Measurements from ENCODE around the gene UGCG.
A peak's percentile ranks its signal among the peaks of the same experiment; 100 is the strongest.

Gene UGCG

DNA sequence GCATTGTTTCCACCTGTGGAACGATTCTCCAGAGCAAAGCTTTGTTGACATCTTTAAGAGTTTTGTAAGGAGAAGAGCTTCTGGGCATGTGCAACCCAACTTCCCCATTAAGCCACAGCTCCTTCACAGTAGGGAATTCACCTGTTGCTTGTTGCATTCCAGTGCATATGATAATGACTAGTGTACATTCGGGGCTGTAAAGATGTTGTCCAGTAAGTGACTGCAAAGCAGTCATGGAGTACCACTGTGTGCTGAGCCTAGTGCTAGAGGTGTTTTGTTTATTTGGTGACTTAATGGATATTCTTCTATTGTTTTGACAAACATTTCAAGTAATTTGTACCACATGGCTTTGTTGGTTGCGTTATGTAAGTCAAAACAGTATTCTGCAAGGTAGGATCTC, 12.8 kb downstream of the UGCG start:
- DNase-seq (ENCODE audit: extremely low read depth, insufficient read length) = no peak
- Histone ChIP-seq H3K4me3 (replicated peaks; ENCODE audit: low read depth, low read length) (no peak overlapping the region), H3K27me3 (replicated peaks; ENCODE audit: control insufficient read depth, insufficient read depth, low read length) (no peaks in the 10 kb centered on the region), H3K36me3 (ENCODE audit: control insufficient read depth, insufficient read depth, low read length) (no peaks in the 10 kb centered on the region; the same call in none of the 2 replicates)
- TF ChIP-seq, protein P1, sequence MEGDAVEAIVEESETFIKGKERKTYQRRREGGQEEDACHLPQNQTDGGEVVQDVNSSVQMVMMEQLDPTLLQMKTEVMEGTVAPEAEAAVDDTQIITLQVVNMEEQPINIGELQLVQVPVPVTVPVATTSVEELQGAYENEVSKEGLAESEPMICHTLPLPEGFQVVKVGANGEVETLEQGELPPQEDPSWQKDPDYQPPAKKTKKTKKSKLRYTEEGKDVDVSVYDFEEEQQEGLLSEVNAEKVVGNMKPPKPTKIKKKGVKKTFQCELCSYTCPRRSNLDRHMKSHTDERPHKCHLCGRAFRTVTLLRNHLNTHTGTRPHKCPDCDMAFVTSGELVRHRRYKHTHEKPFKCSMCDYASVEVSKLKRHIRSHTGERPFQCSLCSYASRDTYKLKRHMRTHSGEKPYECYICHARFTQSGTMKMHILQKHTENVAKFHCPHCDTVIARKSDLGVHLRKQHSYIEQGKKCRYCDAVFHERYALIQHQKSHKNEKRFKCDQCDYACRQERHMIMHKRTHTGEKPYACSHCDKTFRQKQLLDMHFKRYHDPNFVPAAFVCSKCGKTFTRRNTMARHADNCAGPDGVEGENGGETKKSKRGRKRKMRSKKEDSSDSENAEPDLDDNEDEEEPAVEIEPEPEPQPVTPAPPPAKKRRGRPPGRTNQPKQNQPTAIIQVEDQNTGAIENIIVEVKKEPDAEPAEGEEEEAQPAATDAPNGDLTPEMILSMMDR (IDR thresholded peaks at IDR 0.05; ENCODE audit: insufficient read depth, low read length, poor library complexity, severe bottlenecking) = no peak

DNA sequence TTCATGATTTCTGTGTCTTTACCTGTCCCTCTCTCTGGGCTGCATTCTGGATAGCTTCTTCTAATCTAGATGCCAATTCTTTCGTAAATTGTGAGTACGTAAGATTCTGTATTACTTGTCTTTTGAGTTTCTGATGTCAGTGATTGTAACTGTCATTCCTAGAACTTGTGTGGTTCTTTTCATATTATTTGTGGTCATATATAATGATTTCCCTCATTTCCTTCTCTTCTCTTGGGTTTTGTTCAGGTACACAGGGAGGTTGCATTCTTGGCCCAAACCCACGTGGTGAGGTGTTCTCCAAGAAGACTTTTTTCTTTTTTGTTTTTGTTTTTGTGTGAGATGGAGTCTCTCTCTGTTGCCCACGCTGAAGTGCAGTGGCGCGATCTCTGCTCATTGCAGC, 13.8 kb downstream of the UGCG start:
- Histone ChIP-seq H3K4me3 (replicated peaks; ENCODE audit: low read depth, low read length) (no peak overlapping the region; the same call in 1 of the 2 replicates), H3K36me3 (ENCODE audit: control insufficient read depth, insufficient read depth, low read length) (no peaks in the 10 kb centered on the region; the same call in none of the 2 replicates), H3K27me3 (replicated peaks; ENCODE audit: control insufficient read depth, insufficient read depth, low read length) (no peaks in the 10 kb centered on the region)
- TF ChIP-seq, protein P1 (IDR thresholded peaks at IDR 0.05; ENCODE audit: insufficient read depth, low read length, poor library complexity, severe bottlenecking) = no peak
- DNase-seq (ENCODE audit: extremely low read depth, insufficient read length) = no peak

DNA sequence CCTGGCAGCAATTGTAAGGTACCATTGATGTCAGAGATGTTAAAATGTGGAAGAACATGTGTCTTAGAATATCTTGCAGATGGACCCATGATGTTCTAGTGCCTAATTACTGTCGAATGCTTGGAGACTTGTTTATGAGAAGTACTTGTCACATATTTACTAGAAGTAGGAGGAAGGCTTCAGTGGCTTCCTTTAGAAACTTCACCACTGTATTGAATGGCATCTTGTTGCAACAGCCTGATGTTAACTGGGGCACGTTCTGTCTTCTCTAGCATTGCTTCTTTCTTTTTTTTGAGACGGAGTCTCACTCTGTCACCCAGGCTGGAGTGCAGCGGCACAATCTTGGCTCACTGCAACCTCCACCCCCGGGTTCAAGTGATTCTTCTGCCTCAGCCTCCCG, 16.5 kb downstream of the UGCG start:
- DNase-seq (ENCODE audit: extremely low read depth, insufficient read length) = no peak
- TF ChIP-seq, protein P1 (IDR thresholded peaks at IDR 0.05; ENCODE audit: insufficient read depth, low read length, poor library complexity, severe bottlenecking) = no peak
- no peak overlapping the region for H3K4me3 ChIP-seq (replicated peaks; ENCODE audit: low read depth, low read length)
- H3K36me3 ChIP-seq (ENCODE audit: control insufficient read depth, insufficient read depth, low read length) = peaks cover 2% of the 10 kb centered on the region; the same call in 1 of the 2 replicates
- no peaks in the 10 kb centered on the region for H3K27me3 ChIP-seq (replicated peaks; ENCODE audit: control insufficient read depth, insufficient read depth, low read length)

DNA sequence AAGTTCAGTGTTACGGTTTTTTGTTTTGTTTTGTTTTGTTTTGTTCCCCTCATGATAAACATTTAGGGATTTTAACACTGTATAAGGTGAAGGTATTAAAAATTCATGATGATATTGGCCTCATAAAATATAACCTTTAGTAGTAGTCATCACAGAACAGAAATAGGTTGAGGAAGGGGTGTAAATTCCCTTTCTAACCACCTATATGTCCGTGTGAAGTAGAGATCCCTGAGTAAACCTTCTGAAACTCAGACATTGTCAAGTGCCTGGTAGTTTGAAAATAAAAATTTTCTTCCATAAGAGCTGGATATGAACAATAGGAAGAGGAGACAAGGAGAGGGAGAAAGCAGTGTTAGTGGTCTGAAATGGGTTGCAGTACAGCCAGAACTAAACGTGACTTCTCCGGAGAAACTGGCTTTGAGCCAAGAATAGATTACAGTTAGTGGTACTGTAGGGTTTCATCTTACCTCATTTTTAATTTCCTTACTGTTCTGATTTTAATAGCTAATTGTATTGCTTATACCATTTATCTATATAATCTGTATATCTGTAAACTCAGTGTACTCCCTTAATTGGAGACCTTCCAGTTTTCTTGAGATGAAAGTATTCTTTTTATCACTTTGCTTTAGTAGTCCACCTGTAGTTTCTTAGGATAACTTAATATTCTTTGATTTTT, 18.3 kb downstream of the UGCG start:
- TF ChIP-seq, protein P1 (IDR thresholded peaks at IDR 0.05; ENCODE audit: insufficient read depth, low read length, poor library complexity, severe bottlenecking) = no peak
- DNase-seq (ENCODE audit: extremely low read depth, insufficient read length) = no peak
- Histone ChIP-seq H3K4me3 (replicated peaks; ENCODE audit: low read depth, low read length) (peak overlapping the region; percentile 18), H3K36me3 (ENCODE audit: control insufficient read depth, insufficient read depth, low read length) (peaks cover 2% of the 10 kb centered on the region; the same call in 1 of the 2 replicates), H3K27me3 (replicated peaks; ENCODE audit: control insufficient read depth, insufficient read depth, low read length) (no peaks in the 10 kb centered on the region)

DNA sequence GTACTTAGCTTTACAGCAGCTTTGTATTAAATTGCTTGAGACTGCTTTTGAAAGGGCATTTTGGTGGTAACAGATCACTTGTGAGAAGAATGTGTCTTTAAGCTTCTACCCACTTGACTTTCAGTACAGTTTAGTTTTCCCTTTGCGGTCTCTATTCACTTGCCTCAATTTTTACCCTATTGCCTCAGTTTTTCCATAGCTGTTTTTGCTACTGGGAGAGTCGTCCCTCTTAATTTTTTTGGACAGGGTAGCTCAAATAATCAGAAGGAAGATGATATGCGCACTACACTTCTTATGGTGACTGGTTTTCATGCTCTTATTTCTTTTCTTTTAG, 18.8 kb downstream of the UGCG start:
- DNase-seq (ENCODE audit: extremely low read depth, insufficient read length) = no peak
- TF ChIP-seq, protein P1 (IDR thresholded peaks at IDR 0.05; ENCODE audit: insufficient read depth, low read length, poor library complexity, severe bottlenecking) = no peak
- Histone ChIP-seq H3K27me3 (replicated peaks; ENCODE audit: control insufficient read depth, insufficient read depth, low read length) (no peaks in the 10 kb centered on the region), H3K36me3 (ENCODE audit: control insufficient read depth, insufficient read depth, low read length) (peaks cover 2% of the 10 kb centered on the region; the same call in 1 of the 2 replicates), H3K4me3 (replicated peaks; ENCODE audit: low read depth, low read length) (peak overlapping the region; percentile 7; the same call in 1 of the 2 replicates)
